AG04449 (cell line): Measurements from ENCODE around the gene USH1C.

Experiments used
- CTCF ChIA-PET: fragments of 350-600 bp; formaldehyde crosslinking; extraction: SDS; loops from one replicate; lab custom pipeline; 2021; ENCODE audit warnings: antibody characterized with exemption; lab: Yijun Ruan, JAX
- POLR2A ChIA-PET: fragments of 400-600, 350-600 bp; formaldehyde crosslinking; extraction: SDS; loops from one replicate; lab custom pipeline; 2020; ENCODE audit warnings: antibody characterized with exemption, inconsistent platforms; lab: Yijun Ruan, JAX
- DNase-seq: peaks from one replicate; pipeline ENCODE4 v3.0.0-alpha.2; 2010; ENCODE audit warnings: low read depth, low spot score
- H3K4me3 ChIP-seq: 2 replicates; pipeline ENCODE4 v1.5.1; 2011; ENCODE audit warnings: low read depth, mild to moderate bottlenecking, control low read depth, low read length
- CTCF ChIP-seq: IDR thresholded peaks from one replicate; pipeline ENCODE4 v1.5.1; 2011; ENCODE audit warnings: mild to moderate bottlenecking, moderate library complexity, low read length, control low read depth, inconsistent platforms; ENCODE audit not compliant: insufficient read depth; ENCODE audit errors: missing control alignments

The USH1C gene

GRCh38 chr11:17572359-17572690 lies 28.1 kb upstream of the USH1C start:
- no peak for TF ChIP-seq CTCF
- H3K4me3 ChIP-seq, result no peak overlapping the region
- ChIA-PET POLR2A (no interaction called here), CTCF (no interaction called here)
- no peak for DNase-seq

- no peak for DNase-seq
- CTCF ChIA-PET, result no interaction called here
- POLR2A ChIA-PET, result no interaction called here
- no peak overlapping the region for H3K4me3 ChIP-seq
- TF ChIP-seq CTCF, result no peak
Measured at GRCh38 chr11:17571431-17572358, 27.5 kb upstream of the USH1C start.

GRCh38 chr11:17570034-17570433 lies 25.8 kb upstream of the USH1C start:
- POLR2A ChIA-PET, result no interaction called here
- CTCF ChIA-PET, result no interaction called here

GRCh38 chr11:17568944-17569343 lies 24.7 kb upstream of the USH1C start:
- no peak for TF ChIP-seq CTCF
- H3K4me3 ChIP-seq, result no peak overlapping the region
- ChIA-PET POLR2A (no interaction called here), CTCF (no interaction called here)
- no peak for DNase-seq

More at GRCh38 chr11:17570034-17570433, 25.8 kb upstream of the USH1C start:
- no peak for TF ChIP-seq CTCF
- DNase-seq, result no peak
- no peak overlapping the region for H3K4me3 ChIP-seq

- ChIA-PET POLR2A (no interaction called here), CTCF (interaction anchor here (0.8 kb wide), 1 partner anchor 34 kb away, joined by 3 read pairs; no protein-coding TSS in a partner anchor)
- TF ChIP-seq CTCF, result no peak
- no peak overlapping the region for H3K4me3 ChIP-seq
- DNase-seq, result no peak
Measured at GRCh38 chr11:17564687-17565042, 20.4 kb upstream of the USH1C start.

- ChIA-PET CTCF (interaction anchor here (0.8 kb wide), 1 partner anchor 35 kb away, joined by 3 read pairs; no protein-coding TSS in a partner anchor), POLR2A (no interaction called here)
- H3K4me3 ChIP-seq, result no peak overlapping the region
- no peak for DNase-seq
- no peak for TF ChIP-seq CTCF
Measured at GRCh38 chr11:17563961-17564686, 19.9 kb upstream of the USH1C start.
